ENCODE measurements around the gene AUH. TPM values are rescaled to one million over a fixed set of nuclear protein-coding genes. Genes with fewer than 3 reads are reported as not detected.
A peak's percentile ranks its signal among the peaks of the same experiment; 100 is the strongest.

Gene AUH
- total RNA-seq, 2 experiments from 2014 or later: 16.9 to 24.5 TPM

DNA sequence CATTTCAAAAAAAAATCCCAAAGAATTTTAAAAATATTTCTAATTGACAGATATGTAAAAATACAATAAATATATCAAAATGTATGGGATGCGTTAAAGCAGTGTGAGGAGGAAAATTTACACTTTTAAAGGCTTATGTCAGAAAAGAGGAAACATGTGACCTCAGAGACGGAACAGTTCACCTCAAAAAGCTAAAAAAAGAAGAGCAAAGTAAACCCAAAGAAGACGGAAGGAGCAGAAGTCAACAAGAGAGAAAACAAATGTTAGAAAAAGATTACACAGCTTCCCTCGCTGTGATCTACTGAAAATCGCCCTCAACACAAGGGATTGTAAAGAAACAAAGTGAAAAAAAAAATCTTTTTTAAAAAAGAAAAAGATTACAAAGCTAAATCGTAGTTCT is 186.9 kb downstream of the AUH start:
- no peak overlapping the region for H3K27ac ChIP-seq (ENCODE audit: low read depth, low read length, poor library complexity, severe bottlenecking)
- intact Hi-C loops (cut with micrococcal nuclease; ENCODE audit: unreplicated experiment): loop anchor here (5.0 kb wide), 1 partner anchor 262 kb away; no protein-coding TSS in a partner anchor
- peaks cover 21% of the 10 kb centered on the region; the same call in 1 of the 2 replicates for H3K9me3 ChIP-seq (ENCODE audit: low read length)
- H3K79me2 ChIP-seq (ENCODE audit: insufficient read depth, low read depth, low read length): no peaks in the 10 kb centered on the region
- DNase-seq (ENCODE audit: low spot score): peak; percentile 57
- peak overlapping the region; percentile 11 for H3K4me3 ChIP-seq (ENCODE audit: low read depth, low read length, poor library complexity, severe bottlenecking)
- ChIA-PET CTCF (ENCODE audit: unreplicated experiment) (no interaction called here), POLR2A (interaction anchor here (0.7 to 2.5 kb wide), 7 partner anchors 9 to 543 kb away, joined by 3 to 16 read pairs (median 6); no protein-coding TSS in a partner anchor)
- H4K20me1 ChIP-seq (ENCODE audit: insufficient read depth, low read length): no peaks in the 10 kb centered on the region
- peak overlapping the region; percentile 48 for H3K4me2 ChIP-seq (ENCODE audit: low read length)
- peaks cover 22% of the 10 kb centered on the region for H3K4me1 ChIP-seq (ENCODE audit: insufficient read depth, low read length, poor library complexity, severe bottlenecking)
- no peaks in the 10 kb centered on the region for H3K36me3 ChIP-seq (ENCODE audit: insufficient read depth, low read length)
- BruUV-seq (replicated peaks): no TSS peak
- H2AFZ ChIP-seq (ENCODE audit: low read length): peak overlapping the region; percentile 60
- no peaks in the 10 kb centered on the region for H3K9me2 ChIP-seq (ENCODE audit: insufficient read depth, low read length)
- TF ChIP-seq EZH2phosphoT487 (IDR thresholded peaks at IDR 0.05; ENCODE audit: borderline replicate concordance, low read depth, low read length): no peak
- TF ChIP-seq, protein P1, sequence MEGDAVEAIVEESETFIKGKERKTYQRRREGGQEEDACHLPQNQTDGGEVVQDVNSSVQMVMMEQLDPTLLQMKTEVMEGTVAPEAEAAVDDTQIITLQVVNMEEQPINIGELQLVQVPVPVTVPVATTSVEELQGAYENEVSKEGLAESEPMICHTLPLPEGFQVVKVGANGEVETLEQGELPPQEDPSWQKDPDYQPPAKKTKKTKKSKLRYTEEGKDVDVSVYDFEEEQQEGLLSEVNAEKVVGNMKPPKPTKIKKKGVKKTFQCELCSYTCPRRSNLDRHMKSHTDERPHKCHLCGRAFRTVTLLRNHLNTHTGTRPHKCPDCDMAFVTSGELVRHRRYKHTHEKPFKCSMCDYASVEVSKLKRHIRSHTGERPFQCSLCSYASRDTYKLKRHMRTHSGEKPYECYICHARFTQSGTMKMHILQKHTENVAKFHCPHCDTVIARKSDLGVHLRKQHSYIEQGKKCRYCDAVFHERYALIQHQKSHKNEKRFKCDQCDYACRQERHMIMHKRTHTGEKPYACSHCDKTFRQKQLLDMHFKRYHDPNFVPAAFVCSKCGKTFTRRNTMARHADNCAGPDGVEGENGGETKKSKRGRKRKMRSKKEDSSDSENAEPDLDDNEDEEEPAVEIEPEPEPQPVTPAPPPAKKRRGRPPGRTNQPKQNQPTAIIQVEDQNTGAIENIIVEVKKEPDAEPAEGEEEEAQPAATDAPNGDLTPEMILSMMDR (conservative IDR thresholded peaks at IDR 0.05; ENCODE audit: low read length): no peak

DNA sequence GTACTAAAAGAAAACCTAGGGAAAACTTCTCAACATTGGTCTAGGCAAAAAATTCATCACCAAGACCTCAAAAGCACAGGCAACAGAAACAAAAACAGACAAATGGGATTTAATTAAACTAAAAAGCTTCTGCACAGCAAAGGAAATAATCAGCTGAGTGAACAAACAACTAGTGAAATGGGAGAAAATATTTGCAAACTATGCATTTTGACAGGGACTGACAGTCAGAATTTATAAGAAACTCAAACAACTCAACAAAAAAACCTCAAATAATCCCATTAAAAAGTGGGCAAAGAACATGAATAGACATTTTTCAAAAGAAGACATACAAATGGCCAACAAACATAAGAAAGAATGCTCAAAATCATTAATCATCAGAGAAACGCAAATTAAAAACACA is 189.4 kb downstream of the AUH start:
- no peak overlapping the region for H3K4me3 ChIP-seq (ENCODE audit: low read depth, low read length, poor library complexity, severe bottlenecking)
- no peaks in the 10 kb centered on the region for H4K20me1 ChIP-seq (ENCODE audit: insufficient read depth, low read length)
- H2AFZ ChIP-seq (ENCODE audit: low read length): no peak overlapping the region
- H3K4me1 ChIP-seq (ENCODE audit: insufficient read depth, low read length, poor library complexity, severe bottlenecking): peaks cover 22% of the 10 kb centered on the region
- intact Hi-C loops (cut with micrococcal nuclease; ENCODE audit: unreplicated experiment): no loop called here
- peaks cover 21% of the 10 kb centered on the region; the same call in 1 of the 2 replicates for H3K9me3 ChIP-seq (ENCODE audit: low read length)
- no peaks in the 10 kb centered on the region for H3K36me3 ChIP-seq (ENCODE audit: insufficient read depth, low read length)
- no peak for DNase-seq (ENCODE audit: low spot score)
- POLR2A ChIA-PET: interaction anchor here (0.5 kb wide), 1 partner anchor 50 kb away, joined by 3 read pairs; no protein-coding TSS in a partner anchor
- no peak overlapping the region for H3K27ac ChIP-seq (ENCODE audit: low read depth, low read length, poor library complexity, severe bottlenecking)
- no peak for TF ChIP-seq EZH2phosphoT487 (IDR thresholded peaks at IDR 0.05; ENCODE audit: borderline replicate concordance, low read depth, low read length)
- TF ChIP-seq, protein P1 (conservative IDR thresholded peaks at IDR 0.05; ENCODE audit: low read length): no peak
- CTCF ChIA-PET (ENCODE audit: unreplicated experiment): no interaction called here
- no TSS peak for BruUV-seq (replicated peaks)
- H3K4me2 ChIP-seq (ENCODE audit: low read length): no peak overlapping the region
- no peaks in the 10 kb centered on the region for H3K79me2 ChIP-seq (ENCODE audit: insufficient read depth, low read depth, low read length)
- no peaks in the 10 kb centered on the region for H3K9me2 ChIP-seq (ENCODE audit: insufficient read depth, low read length)

DNA sequence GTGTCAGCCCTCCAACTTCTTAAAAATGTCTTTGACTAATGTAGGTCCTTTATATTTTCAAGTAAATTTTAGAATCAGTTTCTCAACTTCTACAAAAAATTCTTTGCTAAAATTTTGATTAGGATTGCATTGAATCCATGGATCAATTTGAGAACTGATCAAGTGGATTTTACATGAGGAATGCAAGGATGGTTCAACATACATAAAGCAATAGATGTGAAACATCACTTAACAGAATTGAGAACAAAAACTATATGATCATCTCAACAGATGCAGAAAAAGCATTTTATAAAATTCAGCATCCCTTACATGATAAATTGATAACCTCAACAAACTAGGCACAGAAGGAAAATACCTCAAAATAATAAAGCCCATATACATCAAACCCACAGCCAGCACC is 190.8 kb downstream of the AUH start:
- H3K79me2 ChIP-seq (ENCODE audit: insufficient read depth, low read depth, low read length): no peaks in the 10 kb centered on the region
- BruUV-seq (replicated peaks): no TSS peak
- CTCF ChIA-PET (ENCODE audit: unreplicated experiment): no interaction called here
- H3K4me3 ChIP-seq (ENCODE audit: low read depth, low read length, poor library complexity, severe bottlenecking): no peak overlapping the region
- no peaks in the 10 kb centered on the region for H3K9me2 ChIP-seq (ENCODE audit: insufficient read depth, low read length)
- POLR2A ChIA-PET: no interaction called here
- no peaks in the 10 kb centered on the region for H4K20me1 ChIP-seq (ENCODE audit: insufficient read depth, low read length)
- TF ChIP-seq, protein P1 (conservative IDR thresholded peaks at IDR 0.05; ENCODE audit: low read length): no peak
- TF ChIP-seq EZH2phosphoT487 (IDR thresholded peaks at IDR 0.05; ENCODE audit: borderline replicate concordance, low read depth, low read length): no peak
- no peaks in the 10 kb centered on the region for H3K36me3 ChIP-seq (ENCODE audit: insufficient read depth, low read length)
- H3K27ac ChIP-seq (ENCODE audit: low read depth, low read length, poor library complexity, severe bottlenecking): no peak overlapping the region
- H3K9me3 ChIP-seq (ENCODE audit: low read length): peaks cover 21% of the 10 kb centered on the region; the same call in 1 of the 2 replicates
- intact Hi-C loops (cut with micrococcal nuclease; ENCODE audit: unreplicated experiment): no loop called here
- DNase-seq (ENCODE audit: low spot score): no peak
- H3K4me2 ChIP-seq (ENCODE audit: low read length): no peak overlapping the region
- no peak overlapping the region for H2AFZ ChIP-seq (ENCODE audit: low read length)
- H3K4me1 ChIP-seq (ENCODE audit: insufficient read depth, low read length, poor library complexity, severe bottlenecking): peaks cover 19% of the 10 kb centered on the region
